GM15510 (cell line): ENCODE results near the gene OGT.

Experiments
- POLR2A ChIP-seq: IDR thresholded peaks from 3 replicates; pipeline ENCODE4 v1.6.1; 2011; ENCODE audit warnings: borderline replicate concordance; ENCODE audit not compliant: insufficient read length; ENCODE audit errors: extremely low read depth

The OGT gene

DNA sequence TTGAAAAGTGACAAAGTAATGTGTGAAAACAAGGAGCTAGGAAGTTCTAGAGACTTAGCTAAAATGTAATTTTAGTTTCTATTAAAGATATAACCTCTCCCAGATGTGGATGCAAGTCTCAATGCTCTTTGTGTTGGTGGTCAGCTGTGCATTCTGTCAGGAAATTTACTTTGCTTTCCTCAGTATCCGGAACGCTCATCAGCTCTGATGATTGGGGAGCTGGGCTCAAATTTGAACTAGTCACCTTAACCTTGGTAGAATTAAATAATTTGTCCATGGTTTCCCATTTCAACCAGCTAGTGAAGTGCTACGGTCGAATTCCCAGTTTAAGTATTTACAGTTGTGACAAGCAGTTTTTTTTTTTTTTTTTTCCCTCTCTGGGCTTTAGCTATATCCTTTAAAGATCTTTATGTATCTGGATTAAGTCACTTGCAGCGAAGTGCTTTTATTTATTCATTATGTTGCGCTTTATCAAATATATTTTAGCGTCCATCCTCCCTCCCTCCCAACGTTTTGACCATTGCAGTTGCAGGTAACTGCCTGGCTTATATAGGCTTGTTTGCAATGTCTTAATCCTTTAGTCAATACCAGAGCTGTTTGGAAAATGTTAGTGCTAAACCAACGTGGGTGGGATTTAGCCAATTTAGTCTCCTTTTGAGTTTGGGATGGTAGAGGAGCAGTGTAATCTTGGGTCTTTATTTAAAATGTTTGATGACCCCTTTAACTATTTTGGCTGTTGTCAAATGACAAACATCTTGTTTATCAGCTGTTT, 2.1 kb downstream of the OGT start:
- no peak for TF ChIP-seq POLR2A

DNA sequence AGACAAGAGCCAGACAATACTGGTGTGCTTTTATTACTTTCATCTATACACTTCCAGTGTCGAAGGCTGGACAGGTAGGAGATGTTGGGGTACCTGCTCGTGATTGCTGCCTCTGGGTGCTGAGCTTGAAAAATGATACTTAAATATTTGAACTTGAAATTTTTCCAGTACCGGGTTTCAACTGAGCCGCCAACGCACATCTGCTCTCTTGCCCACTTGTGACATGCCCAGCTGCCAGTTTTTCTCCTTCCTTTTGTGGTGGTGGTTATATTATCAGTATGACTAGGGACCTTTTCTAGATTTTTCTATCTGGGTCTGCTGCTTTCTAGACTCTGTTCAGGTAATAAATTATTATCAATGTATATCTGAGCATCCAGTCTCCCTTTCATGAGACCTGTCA, 3.4 kb downstream of the OGT start:
- TF ChIP-seq POLR2A = no peak

- TF ChIP-seq POLR2A = no peak
Observed at GRCh38 chrX:71537743-71538142, 4.8 kb downstream of the OGT start.

DNA sequence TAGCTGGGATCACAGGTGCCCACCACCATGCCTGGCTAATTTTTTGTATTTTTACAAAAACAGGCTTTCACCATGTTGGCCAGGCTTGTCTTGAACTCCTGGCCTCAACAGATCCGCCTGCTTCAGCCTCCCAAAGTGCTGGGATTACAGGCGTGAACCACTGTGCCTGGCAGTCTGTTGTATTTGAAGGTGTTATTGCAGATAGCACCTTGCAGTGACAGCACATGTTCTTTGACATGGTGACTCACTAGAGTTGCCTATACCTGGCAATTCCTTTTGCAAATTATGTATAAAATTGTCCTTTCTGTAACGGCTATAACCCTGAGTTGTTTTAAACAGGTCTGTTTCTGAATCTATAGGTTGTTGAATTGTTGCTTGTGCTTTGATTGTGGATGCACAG, 7.9 kb downstream of the OGT start:
- no peak for TF ChIP-seq POLR2A

DNA sequence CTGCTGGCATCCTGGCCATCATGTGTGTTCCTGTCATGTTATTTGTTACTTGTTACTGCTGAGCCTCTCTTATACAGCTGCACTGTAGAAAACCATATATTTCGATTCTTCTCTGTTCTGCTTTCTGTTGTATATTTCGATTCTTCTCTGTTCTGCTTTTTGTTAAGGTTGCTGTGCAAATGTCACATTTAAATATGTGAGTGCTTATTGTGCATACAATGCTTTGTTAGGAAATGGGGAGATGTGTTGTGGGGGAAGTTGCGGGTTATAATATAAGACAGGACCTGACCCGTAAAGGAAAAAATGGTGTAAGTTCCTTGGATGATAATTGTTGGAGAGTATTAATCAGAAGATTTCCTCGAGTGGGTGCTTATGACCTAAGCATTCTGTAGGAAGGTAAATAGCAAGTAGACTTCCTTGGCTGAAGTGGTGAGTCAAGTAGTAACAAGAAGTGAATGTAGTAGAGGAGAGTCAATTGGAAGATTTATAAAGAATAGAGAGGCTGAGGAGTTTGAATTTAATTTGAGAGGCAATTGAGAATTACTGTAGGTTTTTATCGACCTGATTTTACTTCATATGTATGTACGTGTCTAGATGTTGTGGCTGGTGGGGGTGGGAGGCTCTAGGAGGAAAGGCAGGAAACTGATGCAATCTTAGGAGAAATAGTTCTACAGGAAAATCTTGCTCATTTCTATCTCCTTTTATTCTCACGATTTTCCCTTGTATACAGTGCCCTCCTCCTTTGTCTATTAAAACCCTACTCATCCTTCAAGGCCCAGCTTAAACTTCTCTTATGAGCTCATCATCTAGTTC, 8.5 kb downstream of the OGT start:
- TF ChIP-seq POLR2A = no peak

GRCh38 chrX:71542411-71542810, 9.5 kb downstream of the OGT start:
- no peak for TF ChIP-seq POLR2A

DNA sequence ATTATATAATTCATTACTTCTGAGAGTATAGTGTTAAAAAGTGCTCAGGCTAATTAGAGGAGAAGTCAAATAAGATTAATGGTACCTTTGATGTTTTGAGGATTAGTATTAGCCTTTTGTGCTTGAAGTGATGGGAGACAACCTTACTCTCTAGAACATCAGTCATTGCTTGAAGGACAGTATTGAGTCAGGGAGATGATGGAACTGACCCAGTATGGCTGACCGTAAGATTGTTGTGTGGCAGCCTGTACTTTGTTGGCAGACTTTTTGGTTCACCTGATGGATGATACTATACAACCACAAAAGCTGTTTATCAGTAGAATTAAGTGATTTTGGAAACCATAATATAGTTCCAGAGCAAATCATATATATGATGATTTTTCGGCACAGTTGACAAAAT, 9.9 kb downstream of the OGT start:
- no peak for TF ChIP-seq POLR2A

DNA sequence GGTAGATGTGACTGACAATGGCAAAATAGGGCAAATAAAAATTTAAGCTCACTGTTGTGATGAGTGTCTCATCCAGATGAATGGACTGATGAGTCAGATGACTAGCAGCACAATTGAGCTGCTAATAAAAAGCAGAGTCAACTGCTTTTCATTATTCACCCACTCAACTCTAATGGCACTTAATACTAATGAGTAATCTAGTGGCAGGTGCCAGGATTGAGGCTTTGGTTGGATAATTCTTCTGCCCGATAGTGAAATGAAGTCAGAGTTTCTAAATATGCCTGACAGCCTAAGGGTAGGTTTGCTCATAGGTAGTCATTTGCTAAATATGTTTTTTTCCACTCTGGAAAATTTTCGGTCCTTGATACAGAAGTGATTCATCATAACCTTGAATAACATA, 10.4 kb downstream of the OGT start:
- no peak for TF ChIP-seq POLR2A

DNA sequence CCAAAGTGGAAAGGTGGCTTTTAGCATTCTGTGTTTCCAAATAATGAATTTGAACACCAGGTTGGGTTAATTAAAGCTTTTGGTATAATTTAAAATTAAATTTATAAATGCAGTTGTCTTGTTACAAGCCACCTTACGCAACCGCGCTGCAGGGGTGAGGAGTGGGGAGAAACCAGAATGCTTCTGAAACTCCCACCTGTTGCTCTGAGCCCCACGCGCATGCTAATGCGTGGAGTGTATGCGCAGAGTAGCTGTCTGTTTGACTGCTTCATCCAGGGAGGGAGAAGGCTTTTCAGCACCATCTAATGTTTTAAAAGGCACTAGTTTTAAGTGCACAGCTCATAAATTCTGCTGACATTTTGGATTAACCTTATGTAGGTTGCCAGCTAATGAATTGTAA, 12.5 kb downstream of the OGT start:
- TF ChIP-seq POLR2A = no peak

GRCh38 chrX:71546879-71547278, 14.0 kb downstream of the OGT start:
- no peak for TF ChIP-seq POLR2A

GRCh38 chrX:71547339-71547738, 14.4 kb downstream of the OGT start:
- TF ChIP-seq POLR2A = no peak

DNA sequence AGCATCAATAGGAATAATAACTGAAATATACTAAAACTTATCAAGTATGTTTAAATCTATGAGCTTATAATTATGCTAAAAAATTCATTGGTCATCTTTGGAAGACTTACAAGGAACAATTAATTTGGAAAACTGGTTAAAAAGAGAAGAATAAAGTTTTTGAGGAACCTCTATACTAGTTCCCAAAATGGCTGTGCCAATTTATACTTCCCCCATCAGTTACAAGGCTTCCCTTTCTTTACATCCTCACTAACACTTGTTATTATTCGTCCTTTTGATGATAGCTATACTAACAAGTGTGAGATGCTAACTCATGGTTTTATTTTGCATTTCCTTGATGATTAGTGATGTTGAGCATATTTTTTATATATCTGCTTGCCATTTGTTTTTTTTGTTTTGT, 17.1 kb downstream of the OGT start:
- TF ChIP-seq POLR2A = no peak

DNA sequence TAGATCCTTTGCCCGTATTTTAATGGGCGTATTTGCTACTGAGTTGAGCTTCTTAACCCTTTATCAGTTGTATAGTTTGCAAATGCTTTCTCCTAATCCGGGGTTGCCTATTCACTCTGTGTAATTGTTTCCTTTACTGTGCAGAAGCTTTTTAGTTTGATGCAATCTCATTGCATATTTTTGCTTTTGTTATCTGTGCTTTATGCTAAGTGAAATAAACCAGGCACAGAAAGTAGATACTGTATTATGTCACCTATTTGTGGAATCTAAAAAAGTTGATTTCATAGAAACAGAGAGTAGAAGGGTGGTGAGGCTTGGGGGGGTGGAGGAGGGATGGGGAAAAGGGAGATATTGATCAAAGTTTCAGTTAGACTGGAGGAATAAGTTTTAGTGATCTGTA, 17.7 kb downstream of the OGT start:
- no peak for TF ChIP-seq POLR2A

GRCh38 chrX:71556036-71556435, 23.1 kb downstream of the OGT start:
- TF ChIP-seq POLR2A = no peak

- TF ChIP-seq POLR2A = no peak
Observed at GRCh38 chrX:71558920-71559319, 26.0 kb downstream of the OGT start.

- no peak for TF ChIP-seq POLR2A
Observed at GRCh38 chrX:71563921-71564320, 31.0 kb downstream of the OGT start.
